ENCODE measurements around the gene TEX19. TPM values are rescaled to one million over a fixed set of nuclear protein-coding genes. Genes with fewer than 3 reads are reported as not detected.
"Not testable (repeated sequence)": the region's sequence is repeated elsewhere in the genome, so short reads cannot be mapped to it uniquely, and the experiment has no call there.

The TEX19 gene
- total RNA-seq, 1 donor from 2014 or later, result 0.09 TPM

DNA sequence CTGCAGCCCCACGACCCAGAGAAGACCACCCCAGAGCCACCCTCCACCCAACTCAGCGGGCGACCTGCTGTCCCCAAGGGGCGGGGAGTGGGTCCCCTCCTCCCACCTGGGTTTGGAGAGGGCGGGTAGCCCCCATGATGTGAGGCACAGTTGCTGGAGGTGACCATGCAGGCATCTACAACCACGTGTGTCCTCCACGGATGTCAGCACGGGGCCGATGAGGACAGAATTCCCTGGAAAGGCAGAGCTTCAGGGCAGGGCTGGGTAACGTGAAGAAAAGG is 19.6 kb downstream of the TEX19 start:
- Mint-ChIP-seq H3K27me3 (peaks cover 23% of the 10 kb centered on the region), H3K4me1 (peaks cover 6% of the 10 kb centered on the region), H3K36me3 (ENCODE audit: low read depth) (no peaks in the 10 kb centered on the region), H3K9me3 (no peaks in the 10 kb centered on the region), H3K27ac (no peak overlapping the region), H3K4me3 (no peak overlapping the region)
- no peak for DNase-seq
- intact Hi-C loops (cut with micrococcal nuclease), result loop anchor here (10.0 kb wide), 1 partner anchor 254 kb away; no protein-coding TSS in a partner anchor

DNA sequence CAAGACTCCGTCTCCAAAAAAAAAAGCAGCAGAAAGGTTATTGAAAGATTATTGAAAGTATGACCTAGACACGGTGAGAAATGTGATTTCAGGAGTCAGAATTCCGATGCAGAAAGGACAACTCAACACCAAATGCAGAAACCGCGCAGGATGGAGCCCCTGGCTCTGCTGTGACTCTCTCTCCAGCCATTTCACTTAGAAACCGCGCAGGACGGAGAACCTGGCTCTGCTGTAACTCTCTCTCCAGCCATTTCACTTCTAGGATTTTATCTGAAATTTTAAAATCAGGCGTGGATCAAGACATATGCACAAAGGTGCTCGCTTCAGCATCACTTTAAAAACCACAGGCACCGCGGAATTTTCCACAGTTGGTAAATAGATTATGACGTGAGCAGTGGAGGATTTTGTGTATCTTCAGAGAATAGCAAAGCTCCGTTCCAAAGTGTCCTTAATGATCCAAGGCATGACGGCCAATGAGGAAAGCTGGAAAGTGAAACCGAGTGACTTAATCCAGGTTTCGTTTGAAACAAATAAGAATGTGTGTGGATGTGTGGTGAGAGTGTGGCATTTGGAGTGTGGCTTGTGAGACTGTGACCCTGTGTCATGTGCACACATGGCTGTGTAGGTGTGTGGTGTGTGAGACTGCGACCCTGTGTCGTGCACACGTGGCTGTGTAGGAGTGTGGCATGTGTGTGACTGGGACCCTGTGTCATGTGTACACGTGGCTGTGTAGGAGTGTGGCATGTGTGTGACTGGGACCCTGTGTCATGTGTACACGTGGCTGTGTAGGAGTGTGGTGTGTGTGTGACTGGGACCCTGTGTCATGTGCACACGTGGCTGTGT is 22.0 kb downstream of the TEX19 start:
- H3K9me3 Mint-ChIP-seq, result no peaks in the 10 kb centered on the region

DNA sequence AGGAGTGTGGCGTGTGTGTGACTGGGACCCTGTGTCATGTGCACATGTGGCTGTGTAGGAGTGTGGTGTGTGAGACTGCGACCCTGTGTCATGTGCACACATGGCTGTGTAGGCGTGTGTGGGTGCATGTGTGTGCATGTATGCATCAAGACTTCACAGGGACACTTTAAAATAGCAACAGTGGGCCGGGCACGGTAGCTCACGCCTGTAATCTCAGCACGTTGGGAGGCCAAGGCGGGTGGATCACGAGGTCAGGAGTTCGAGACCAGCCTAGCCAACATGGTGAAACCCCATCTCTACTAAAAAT is 22.6 kb downstream of the TEX19 start:
- H3K4me1 Mint-ChIP-seq, H3K9me3 Mint-ChIP-seq, H3K27ac Mint-ChIP-seq: not testable (repeated sequence)

More for the DNA sequence above, 22.0 kb downstream of the TEX19 start:
- H3K36me3 Mint-ChIP-seq (ENCODE audit: low read depth), result no peaks in the 10 kb centered on the region
- no peak overlapping the region for H3K4me3 Mint-ChIP-seq
- intact Hi-C loops (cut with micrococcal nuclease), result no loop called here
- no peak overlapping the region for H3K27ac Mint-ChIP-seq
- peaks cover 15% of the 10 kb centered on the region for H3K27me3 Mint-ChIP-seq
- DNase-seq, result no peak
- H3K4me1 Mint-ChIP-seq, result peaks cover 6% of the 10 kb centered on the region

DNA sequence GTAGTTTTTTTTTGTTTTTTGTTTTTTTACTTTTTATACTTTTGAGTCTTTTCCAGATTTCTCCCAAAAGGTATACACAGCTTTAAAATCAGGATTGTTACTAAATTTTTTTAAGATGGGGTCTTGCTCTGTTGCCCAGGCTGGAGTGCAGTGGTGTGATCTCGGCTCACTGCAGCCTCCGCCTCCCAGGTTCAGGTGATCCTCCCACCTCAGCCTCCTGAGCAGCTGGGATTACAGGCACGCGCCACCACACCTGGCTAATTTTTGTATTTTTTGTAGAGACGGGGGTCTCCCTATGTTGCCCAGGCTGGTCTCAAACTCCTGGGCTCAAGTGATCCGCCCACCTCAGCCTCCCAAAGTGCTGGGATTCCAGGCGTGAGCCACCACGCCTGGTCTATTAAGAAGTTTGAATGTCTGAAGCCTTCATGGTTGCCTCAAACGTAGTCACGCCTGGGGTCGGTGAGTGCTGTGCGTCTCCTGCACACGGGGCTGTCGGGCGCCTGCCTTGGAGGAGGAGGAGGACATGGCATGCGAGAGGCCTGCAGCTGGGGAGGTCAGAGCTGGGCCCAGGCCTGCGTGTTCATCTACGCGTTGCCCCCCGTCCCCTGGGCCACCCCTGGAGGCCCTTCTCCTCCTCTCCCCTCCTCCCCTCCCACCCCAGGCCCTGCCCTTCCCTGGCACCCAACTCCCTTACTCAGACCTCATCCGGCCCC is 23.3 kb downstream of the TEX19 start:
- H3K4me3 Mint-ChIP-seq; H3K4me1 Mint-ChIP-seq; H3K27ac Mint-ChIP-seq; H3K36me3 Mint-ChIP-seq (ENCODE audit: low read depth); DNase-seq; intact Hi-C loops (cut with micrococcal nuclease); H3K9me3 Mint-ChIP-seq: not testable (repeated sequence)
- H3K27me3 Mint-ChIP-seq, result peaks cover 14% of the 10 kb centered on the region

More for the DNA sequence above, 22.6 kb downstream of the TEX19 start:
- H3K27me3 Mint-ChIP-seq, result peaks cover 15% of the 10 kb centered on the region
- H3K36me3 Mint-ChIP-seq (ENCODE audit: low read depth); DNase-seq; H3K4me3 Mint-ChIP-seq; intact Hi-C loops (cut with micrococcal nuclease): not testable (repeated sequence)

DNA sequence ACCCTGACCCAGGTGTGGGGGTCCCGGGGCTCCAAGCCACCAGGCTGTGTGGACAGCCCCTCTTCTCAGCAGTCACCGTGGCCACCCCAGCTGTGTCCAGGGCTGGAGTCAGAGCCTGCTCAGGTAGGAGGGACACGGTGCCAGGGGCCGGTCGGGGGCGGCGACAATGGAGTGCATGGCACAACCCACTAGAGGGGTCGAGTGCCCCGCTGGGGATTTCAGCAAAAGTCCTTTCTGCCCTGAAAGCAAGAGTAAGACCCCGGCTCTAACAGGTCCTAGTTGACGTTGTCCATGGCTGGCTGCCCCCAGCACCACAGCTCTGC is 23.8 kb downstream of the TEX19 start:
- H3K4me3 Mint-ChIP-seq, result no peak overlapping the region
- no peaks in the 10 kb centered on the region for H3K9me3 Mint-ChIP-seq
- no peaks in the 10 kb centered on the region for H3K36me3 Mint-ChIP-seq (ENCODE audit: low read depth)
- intact Hi-C loops (cut with micrococcal nuclease), result no loop called here
- no peak for DNase-seq
- no peak overlapping the region for H3K27ac Mint-ChIP-seq
- H3K4me1 Mint-ChIP-seq, result peaks cover 10% of the 10 kb centered on the region
- peaks cover 13% of the 10 kb centered on the region for H3K27me3 Mint-ChIP-seq

DNA sequence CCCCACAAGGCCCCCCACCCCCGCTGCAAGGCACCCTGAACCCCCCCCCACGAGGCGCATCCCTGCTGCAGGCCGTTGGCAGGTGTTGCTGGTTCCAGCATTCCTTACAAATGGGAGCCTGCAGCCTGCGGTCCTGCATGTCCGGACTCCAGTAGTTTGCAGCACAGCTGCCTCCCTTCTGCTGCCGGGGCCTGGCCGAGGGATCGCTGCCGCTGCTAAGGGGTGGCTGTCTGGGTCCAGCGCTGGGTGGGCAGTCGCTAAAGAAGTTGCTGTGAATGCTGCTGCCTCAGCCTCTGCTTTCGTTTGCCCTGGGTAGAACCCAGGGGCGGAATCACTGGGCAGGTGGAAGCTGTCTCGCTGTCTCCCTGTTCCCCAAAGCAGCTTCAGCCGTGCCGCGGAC is 24.4 kb downstream of the TEX19 start:
- peaks cover 13% of the 10 kb centered on the region for H3K27me3 Mint-ChIP-seq
- no peak for DNase-seq
- intact Hi-C loops (cut with micrococcal nuclease), result no loop called here
- no peak overlapping the region for H3K4me3 Mint-ChIP-seq
- H3K27ac Mint-ChIP-seq, result no peak overlapping the region
- H3K36me3 Mint-ChIP-seq (ENCODE audit: low read depth), result no peaks in the 10 kb centered on the region
- H3K9me3 Mint-ChIP-seq, result no peaks in the 10 kb centered on the region
- H3K4me1 Mint-ChIP-seq, result peaks cover 10% of the 10 kb centered on the region

DNA sequence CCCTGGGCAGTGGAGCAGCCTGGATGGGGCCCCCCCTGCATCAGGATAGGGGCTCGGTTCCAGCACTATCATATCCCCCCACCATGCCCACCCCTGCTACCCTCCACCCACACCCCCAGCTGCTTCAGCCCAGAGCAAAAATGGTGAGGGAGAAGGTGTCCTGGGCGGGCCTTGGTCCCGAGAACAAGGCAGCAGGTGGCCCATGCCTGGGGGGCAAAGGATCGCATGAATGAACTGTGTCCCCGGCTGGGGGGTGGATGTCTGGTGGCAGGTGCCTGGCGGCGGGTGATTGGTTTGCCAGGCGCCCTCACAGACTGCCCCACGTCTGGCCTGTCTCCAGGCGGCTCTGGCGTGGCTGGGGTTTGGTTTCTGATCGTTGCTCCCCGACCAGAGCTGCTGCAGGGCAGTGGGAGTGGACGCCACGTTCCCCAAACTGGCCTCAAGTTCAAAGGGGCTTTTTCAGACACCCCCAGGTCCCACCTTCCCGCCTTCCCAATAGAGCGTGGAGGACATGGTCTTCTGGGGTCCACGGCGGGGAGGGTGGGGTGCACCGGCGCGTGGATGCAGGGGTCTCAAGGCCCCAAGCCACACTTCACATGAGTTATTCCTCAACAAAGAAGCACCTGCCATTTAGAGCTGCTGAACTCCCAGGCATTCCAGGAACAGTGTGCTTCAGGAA is 25.1 kb downstream of the TEX19 start:
- no peaks in the 10 kb centered on the region for H3K9me3 Mint-ChIP-seq
- intact Hi-C loops (cut with micrococcal nuclease), result no loop called here
- H3K27ac Mint-ChIP-seq, result no peak overlapping the region
- H3K4me3 Mint-ChIP-seq, result no peak overlapping the region
- peaks cover 10% of the 10 kb centered on the region for H3K4me1 Mint-ChIP-seq
- peaks cover 11% of the 10 kb centered on the region for H3K27me3 Mint-ChIP-seq
- DNase-seq, result no peak
- no peaks in the 10 kb centered on the region for H3K36me3 Mint-ChIP-seq (ENCODE audit: low read depth)

DNA sequence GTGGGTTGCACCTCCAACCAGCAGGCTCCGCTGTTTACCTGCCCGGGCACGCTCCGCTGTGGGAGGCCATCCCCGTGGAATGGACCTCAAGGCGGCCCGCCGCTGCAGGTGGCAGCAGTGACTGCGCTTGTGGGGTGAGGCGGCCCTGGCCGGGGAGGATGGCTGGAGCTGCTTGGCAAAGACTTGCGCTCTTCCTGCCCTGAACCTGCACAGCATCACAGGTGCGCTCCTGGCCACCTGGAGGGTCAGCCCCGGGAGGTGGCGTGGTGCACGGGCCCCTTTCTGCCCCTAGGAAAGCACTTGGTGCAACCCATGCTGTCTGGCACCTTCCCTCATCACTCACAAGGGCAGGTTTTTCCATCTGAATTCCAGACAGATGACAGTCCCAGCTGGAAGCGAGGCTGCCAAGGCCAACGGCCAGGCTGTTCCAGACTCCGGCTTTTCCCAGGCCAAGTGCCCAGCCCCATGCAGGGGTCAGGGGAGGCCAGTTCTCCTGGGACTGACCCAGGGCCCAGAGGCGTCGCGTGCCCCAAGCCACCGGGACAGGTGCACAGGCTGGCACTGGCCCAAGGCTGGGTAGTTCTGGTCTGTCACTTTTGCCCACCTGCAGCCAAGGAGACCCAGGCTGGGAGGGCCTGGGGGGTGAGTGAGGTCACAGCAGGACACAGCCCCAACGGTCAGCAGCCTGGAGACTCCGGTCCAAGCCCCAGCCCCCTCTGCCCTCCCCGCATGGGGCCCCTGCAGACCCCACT is 25.9 kb downstream of the TEX19 start:
- intact Hi-C loops (cut with micrococcal nuclease), result no loop called here
- no peak overlapping the region for H3K27ac Mint-ChIP-seq
- peaks cover 8% of the 10 kb centered on the region for H3K4me1 Mint-ChIP-seq
- H3K27me3 Mint-ChIP-seq, result peaks cover 9% of the 10 kb centered on the region
- H3K4me3 Mint-ChIP-seq, result no peak overlapping the region
- no peak for DNase-seq
- H3K36me3 Mint-ChIP-seq (ENCODE audit: low read depth), result no peaks in the 10 kb centered on the region
- no peaks in the 10 kb centered on the region for H3K9me3 Mint-ChIP-seq

DNA sequence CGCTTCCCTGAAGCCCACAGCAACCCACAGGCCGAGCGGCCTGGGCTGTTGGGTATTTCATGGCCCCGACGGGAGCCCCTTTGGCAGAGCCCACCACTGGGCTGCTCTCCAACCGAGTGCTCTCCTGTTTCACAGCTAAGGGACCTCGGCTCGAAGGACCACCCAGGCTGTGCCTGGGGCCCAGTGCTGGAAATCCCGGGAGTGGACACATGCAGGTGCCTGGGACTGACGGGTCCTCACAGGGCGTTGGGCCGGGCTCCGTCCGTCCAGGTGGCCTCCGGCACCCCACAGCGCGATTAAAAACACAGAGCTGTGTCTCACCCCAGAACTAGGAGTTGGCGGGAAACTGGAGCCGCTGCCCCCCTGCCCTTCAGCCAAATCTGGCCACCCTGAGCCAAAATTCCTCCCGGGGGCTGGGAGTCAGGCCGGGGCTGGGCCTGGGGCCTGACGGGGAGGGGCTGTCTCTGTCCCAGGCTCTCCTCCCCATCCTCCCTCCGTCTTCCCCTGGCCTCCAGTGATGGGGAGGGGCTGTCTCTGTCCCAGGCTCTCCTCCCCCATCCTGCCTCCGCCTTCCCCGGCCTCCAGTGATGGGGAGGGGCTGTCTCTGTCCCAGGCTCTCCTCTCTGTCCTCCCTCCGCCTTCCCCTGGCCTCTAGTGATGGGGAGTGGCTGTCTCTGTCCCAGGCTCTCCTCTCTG is 26.7 kb downstream of the TEX19 start:
- Mint-ChIP-seq H3K4me1 (peaks cover 4% of the 10 kb centered on the region), H3K9me3 (no peaks in the 10 kb centered on the region), H3K27me3 (peaks cover 5% of the 10 kb centered on the region), H3K27ac (no peak overlapping the region), H3K36me3 (ENCODE audit: low read depth) (no peaks in the 10 kb centered on the region), H3K4me3 (no peak overlapping the region)
- intact Hi-C loops (cut with micrococcal nuclease), result no loop called here
- no peak for DNase-seq

DNA sequence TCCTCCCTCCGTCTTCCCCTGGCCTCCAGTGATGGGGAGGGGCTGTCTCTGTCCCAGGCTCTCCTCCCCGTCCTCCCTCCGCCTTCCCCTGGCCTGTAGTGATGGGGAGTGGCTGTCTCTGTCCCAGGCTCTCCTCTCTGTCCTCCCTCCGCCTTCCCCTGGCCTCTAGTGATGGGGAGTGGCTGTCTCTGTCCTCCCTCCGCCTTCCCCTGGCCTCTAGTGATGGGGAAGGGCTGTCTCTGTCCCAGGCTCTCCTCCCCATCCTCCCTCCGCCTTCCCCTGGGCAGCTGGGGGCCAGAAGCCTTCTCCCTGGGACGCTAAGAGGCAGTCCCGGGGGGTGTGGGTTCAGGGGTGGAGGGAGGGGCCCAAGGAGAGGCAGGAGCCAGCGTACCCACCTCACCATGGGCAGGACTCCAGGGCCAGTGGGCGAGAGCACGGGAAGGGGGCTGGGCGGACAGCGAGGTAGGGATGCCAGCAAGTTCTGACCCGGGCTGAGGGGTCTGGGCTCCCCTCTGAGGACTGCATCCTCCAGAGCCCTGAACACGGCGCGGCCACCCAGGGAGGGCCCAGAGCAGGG is 27.3 kb downstream of the TEX19 start:
- no peaks in the 10 kb centered on the region for H3K9me3 Mint-ChIP-seq
- intact Hi-C loops (cut with micrococcal nuclease), result no loop called here

DNA sequence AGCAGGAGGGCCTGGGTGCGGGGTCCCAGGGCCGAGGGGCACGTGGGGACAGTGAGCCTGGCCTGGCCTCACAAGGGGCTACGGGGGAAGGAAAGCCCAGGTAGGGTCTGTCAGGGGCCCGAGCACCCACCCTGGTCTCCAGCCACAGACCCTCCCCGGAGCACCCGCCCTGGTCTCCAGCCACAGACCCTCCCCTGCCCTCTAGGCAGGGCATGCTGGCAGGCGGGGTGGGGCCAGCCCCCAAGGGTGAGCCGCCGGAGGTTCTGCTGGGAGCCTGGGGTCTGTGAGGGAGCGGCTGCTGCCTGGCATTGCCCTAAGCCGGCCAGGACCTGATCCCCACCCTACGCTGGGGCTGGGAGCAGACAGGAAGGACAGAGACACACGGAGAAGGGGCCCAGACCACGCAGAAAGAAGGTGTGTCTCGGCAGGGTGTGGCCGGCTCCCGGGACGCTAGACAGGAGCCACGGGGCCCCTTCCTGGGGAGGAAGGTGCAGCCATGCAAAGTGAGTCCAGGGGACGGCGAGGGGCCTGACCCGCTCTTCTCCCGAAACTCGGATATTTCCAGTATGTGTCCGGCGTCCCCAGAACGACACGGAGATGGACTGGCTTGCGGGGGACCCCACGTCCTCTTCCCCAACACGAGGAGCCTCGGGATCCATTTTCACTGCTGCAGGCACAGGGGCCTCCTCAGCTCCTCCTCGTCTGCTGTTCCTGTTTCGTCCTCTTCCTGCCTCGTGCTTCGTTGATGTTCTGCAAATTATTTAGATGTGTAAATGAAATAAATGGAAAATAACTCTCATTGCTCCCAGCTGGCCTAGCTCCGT is 28.0 kb downstream of the TEX19 start:
- Mint-ChIP-seq H3K36me3 (ENCODE audit: low read depth) (no peaks in the 10 kb centered on the region), H3K9me3 (no peaks in the 10 kb centered on the region), H3K27ac (no peak overlapping the region), H3K4me1 (peaks cover 4% of the 10 kb centered on the region), H3K4me3 (no peak overlapping the region), H3K27me3 (peaks cover 2% of the 10 kb centered on the region)
- DNase-seq, result no peak
- intact Hi-C loops (cut with micrococcal nuclease), result no loop called here

More for the DNA sequence above, 27.3 kb downstream of the TEX19 start:
- DNase-seq, result no peak
- no peak overlapping the region for H3K27ac Mint-ChIP-seq
- peaks cover 4% of the 10 kb centered on the region for H3K27me3 Mint-ChIP-seq
- no peaks in the 10 kb centered on the region for H3K36me3 Mint-ChIP-seq (ENCODE audit: low read depth)
- no peak overlapping the region for H3K4me3 Mint-ChIP-seq
- H3K4me1 Mint-ChIP-seq, result peaks cover 4% of the 10 kb centered on the region

DNA sequence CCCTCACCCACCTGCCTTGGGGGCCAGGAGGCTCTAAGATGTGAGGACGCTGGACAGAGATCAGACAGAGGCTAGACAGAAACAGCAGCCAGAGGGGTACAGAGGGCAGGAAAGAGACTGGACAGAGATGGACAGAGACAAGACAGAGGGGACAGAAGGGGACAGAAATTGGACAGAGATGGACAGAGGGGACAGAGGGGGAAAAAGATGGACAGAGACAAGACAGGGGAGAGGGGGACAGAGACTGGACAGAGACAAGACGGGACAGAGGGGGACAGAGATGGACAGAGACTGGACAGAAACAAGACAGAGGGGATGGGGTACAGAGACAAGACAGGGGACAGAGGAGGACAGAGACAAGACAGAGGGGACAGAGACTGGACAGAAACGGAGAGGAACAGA is 28.7 kb downstream of the TEX19 start:
- Mint-ChIP-seq H3K4me1 (peaks cover 4% of the 10 kb centered on the region), H3K36me3 (ENCODE audit: low read depth) (no peaks in the 10 kb centered on the region), H3K27me3 (peaks cover 2% of the 10 kb centered on the region), H3K9me3 (no peaks in the 10 kb centered on the region), H3K27ac (no peak overlapping the region), H3K4me3 (no peak overlapping the region)
- DNase-seq, result no peak
- intact Hi-C loops (cut with micrococcal nuclease), result no loop called here

All from activated CD4-positive, alpha-beta T cell treated with anti-CD3 and anti-CD28 coated beads, Interleukin-2, amount 10 ng/mL, durations not matched to agents 24 days and 14 days (primary cell).